ENCODE data around the gene EPB41L4A.

The EPB41L4A gene

DNA sequence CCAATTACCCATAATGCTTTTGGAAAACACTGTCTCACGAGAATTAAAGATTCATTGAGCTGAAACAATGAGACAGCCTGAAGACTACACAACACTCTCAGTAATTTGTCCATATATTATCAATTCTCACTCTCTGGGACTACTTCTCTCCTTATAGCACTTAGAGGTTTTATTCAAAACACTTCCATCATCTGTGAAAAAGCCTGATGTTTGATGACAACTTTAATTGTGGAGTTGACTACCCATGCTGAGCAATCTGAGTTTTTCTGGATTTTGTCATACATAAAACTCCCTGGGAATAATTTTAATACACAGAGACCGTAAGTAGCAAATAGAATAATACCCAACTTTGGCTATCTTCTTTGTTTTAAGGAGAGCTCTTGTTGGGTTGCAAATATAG is 305.5 kb downstream of the EPB41L4A start:
- no peak for DNase-seq (ENCODE audit: low read depth)
- no peak for TF ChIP-seq CTCF (conservative IDR thresholded peaks at IDR 0.05; ENCODE audit: control insufficient read depth, insufficient read depth, low read depth, low read length)

More for the DNA sequence above, 305.5 kb downstream of the EPB41L4A start:
- no peak overlapping the region for H3K4me3 ChIP-seq (ENCODE audit: control insufficient read depth, low read depth, low read length)
